Measurements from ENCODE around the gene MINPP1. TPM values are rescaled to one million over a fixed set of nuclear protein-coding genes. Genes with fewer than 3 reads are reported as not detected.

MINPP1 gene
- total and polyA plus RNA-seq, 2 of the 4 experiments (the other 2 are of a cell fraction) = 11.7 to 14.4 TPM

DNA sequence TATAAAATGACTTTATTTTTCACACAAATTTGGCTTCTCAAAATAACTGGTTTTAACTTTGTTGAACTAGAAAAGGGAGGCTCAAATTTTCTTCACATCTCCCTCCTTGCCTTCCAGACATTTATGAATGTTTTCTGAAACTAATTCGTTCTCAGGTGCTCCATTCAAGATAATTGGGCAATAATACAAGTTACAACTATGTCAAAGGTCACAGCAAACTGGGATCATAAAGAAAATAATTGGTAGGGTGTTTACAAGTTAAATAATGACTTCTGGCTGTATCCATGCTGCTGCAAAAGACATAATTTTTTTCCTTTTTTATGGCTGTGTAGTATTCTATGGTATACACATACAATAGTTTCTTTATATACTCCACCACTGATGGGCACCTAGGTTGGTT lies 75.3 kb downstream of the MINPP1 start:
- Histone ChIP-seq H3K4me2 (ENCODE audit: low read depth, low read length) (no peak overlapping the region), H2AK9ac (replicated peaks; ENCODE audit: low read depth, low read length, poor library complexity) (no peak overlapping the region), H3K9ac (ENCODE audit: low read depth, low read length) (no peak overlapping the region), H3K18ac (ENCODE audit: low read depth, low read length) (no peak overlapping the region), H3K4ac (ENCODE audit: low read depth, low read length) (no peak overlapping the region), H3K14ac (replicated peaks; ENCODE audit: low read depth, low read length) (no peak overlapping the region), H3K4me3 (ENCODE audit: insufficient read depth, low read depth, low read length) (no peak overlapping the region), H3K9me3 (ENCODE audit: control insufficient read depth, insufficient read depth, low read length) (no peaks in the 10 kb centered on the region), H2AFZ (replicated peaks; ENCODE audit: low read length, poor library complexity) (no peak overlapping the region), H4K91ac (ENCODE audit: insufficient read depth, low read depth, low read length) (no peak overlapping the region), H3K27me3 (ENCODE audit: control insufficient read depth, insufficient read depth, low read length) (no peaks in the 10 kb centered on the region), H4K5ac (ENCODE audit: low read depth, low read length) (no peak overlapping the region), H2AK5ac (ENCODE audit: low read depth, low read length) (no peak overlapping the region), H2BK20ac (ENCODE audit: low read depth, low read length) (no peak overlapping the region), H2BK5ac (ENCODE audit: low read depth, low read length, poor library complexity, severe bottlenecking) (no peak overlapping the region), H4K8ac (ENCODE audit: low read depth in 2 of 2, low read length in 2 of 2) (no peak overlapping the region), H3K23ac (ENCODE audit: low read depth, low read length) (no peak overlapping the region), H3K79me1 (ENCODE audit: low read depth in 1 of 2, low read length in 2 of 2) (no peaks in the 10 kb centered on the region), H2BK15ac (ENCODE audit: low read depth, low read length) (no peak overlapping the region), H3K9me1 (ENCODE audit: insufficient read depth, low read length) (no peaks in the 10 kb centered on the region; the same call in 1 of the 2 replicates), H2BK120ac (ENCODE audit: low read depth, low read length) (no peak overlapping the region), H4K20me1 (ENCODE audit: insufficient read depth, low read length) (no peaks in the 10 kb centered on the region), H3K56ac (ENCODE audit: extremely low read depth, insufficient read depth, low read length) (no peak overlapping the region), H3K36me3 (ENCODE audit: control insufficient read depth, insufficient read depth, low read length) (no peaks in the 10 kb centered on the region), H3K27ac (ENCODE audit: insufficient read depth, low read length) (no peak overlapping the region), H3K4me1 (ENCODE audit: control insufficient read depth, insufficient read depth, low read length) (no peaks in the 10 kb centered on the region)
- TF ChIP-seq, protein P1, sequence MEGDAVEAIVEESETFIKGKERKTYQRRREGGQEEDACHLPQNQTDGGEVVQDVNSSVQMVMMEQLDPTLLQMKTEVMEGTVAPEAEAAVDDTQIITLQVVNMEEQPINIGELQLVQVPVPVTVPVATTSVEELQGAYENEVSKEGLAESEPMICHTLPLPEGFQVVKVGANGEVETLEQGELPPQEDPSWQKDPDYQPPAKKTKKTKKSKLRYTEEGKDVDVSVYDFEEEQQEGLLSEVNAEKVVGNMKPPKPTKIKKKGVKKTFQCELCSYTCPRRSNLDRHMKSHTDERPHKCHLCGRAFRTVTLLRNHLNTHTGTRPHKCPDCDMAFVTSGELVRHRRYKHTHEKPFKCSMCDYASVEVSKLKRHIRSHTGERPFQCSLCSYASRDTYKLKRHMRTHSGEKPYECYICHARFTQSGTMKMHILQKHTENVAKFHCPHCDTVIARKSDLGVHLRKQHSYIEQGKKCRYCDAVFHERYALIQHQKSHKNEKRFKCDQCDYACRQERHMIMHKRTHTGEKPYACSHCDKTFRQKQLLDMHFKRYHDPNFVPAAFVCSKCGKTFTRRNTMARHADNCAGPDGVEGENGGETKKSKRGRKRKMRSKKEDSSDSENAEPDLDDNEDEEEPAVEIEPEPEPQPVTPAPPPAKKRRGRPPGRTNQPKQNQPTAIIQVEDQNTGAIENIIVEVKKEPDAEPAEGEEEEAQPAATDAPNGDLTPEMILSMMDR (conservative IDR thresholded peaks at IDR 0.05; ENCODE audit: low read depth, low read length) = no peak
- TF ChIP-seq, protein P2, sequence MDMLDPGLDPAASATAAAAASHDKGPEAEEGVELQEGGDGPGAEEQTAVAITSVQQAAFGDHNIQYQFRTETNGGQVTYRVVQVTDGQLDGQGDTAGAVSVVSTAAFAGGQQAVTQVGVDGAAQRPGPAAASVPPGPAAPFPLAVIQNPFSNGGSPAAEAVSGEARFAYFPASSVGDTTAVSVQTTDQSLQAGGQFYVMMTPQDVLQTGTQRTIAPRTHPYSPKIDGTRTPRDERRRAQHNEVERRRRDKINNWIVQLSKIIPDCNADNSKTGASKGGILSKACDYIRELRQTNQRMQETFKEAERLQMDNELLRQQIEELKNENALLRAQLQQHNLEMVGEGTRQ (IDR thresholded peaks at IDR 0.05; ENCODE audit: low read depth, low read length) = no peak
- no peak for TF ChIP-seq MAZ (IDR thresholded peaks at IDR 0.05; ENCODE audit: borderline replicate concordance, low read depth, low read length)
- no peak for TF ChIP-seq SMC3 (IDR thresholded peaks at IDR 0.05; ENCODE audit: low read depth, low read length)
- TF ChIP-seq POLR2A (IDR thresholded peaks at IDR 0.05; ENCODE audit: low read depth, low read length) = no peak
- TF ChIP-seq RCOR1 (IDR thresholded peaks at IDR 0.05; ENCODE audit: insufficient replicate concordance, low read length) = no peak
- TF ChIP-seq, protein P3, sequence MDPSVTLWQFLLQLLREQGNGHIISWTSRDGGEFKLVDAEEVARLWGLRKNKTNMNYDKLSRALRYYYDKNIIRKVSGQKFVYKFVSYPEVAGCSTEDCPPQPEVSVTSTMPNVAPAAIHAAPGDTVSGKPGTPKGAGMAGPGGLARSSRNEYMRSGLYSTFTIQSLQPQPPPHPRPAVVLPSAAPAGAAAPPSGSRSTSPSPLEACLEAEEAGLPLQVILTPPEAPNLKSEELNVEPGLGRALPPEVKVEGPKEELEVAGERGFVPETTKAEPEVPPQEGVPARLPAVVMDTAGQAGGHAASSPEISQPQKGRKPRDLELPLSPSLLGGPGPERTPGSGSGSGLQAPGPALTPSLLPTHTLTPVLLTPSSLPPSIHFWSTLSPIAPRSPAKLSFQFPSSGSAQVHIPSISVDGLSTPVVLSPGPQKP (IDR thresholded peaks at IDR 0.05; ENCODE audit: borderline replicate concordance, low read depth, low read length) = no peak
- no peak for TF ChIP-seq RAD21 (IDR thresholded peaks at IDR 0.05; ENCODE audit: low read length)
- no peak for TF ChIP-seq FOS (IDR thresholded peaks at IDR 0.05; ENCODE audit: low read depth, low read length)
- TF ChIP-seq MAFK (IDR thresholded peaks at IDR 0.05; ENCODE audit: low read depth, low read length) = no peak
- no peak for TF ChIP-seq NFE2L2 (IDR thresholded peaks at IDR 0.05; ENCODE audit: low read depth, low read length)
- TF ChIP-seq BHLHE40 (IDR thresholded peaks at IDR 0.05; ENCODE audit: low read depth, low read length) = no peak
- no peak for TF ChIP-seq CEBPB (IDR thresholded peaks at IDR 0.05; ENCODE audit: low read depth, low read length)
- no peak for TF ChIP-seq MXI1 (IDR thresholded peaks at IDR 0.05; ENCODE audit: borderline replicate concordance, low read depth, low read length)
- TF ChIP-seq CHD1 (IDR thresholded peaks at IDR 0.05; ENCODE audit: low read depth, low read length) = no peak
- TF ChIP-seq RFX5 (IDR thresholded peaks at IDR 0.05; ENCODE audit: low read depth, low read length) = no peak
- intact Hi-C loops (cut with micrococcal nuclease) = no loop called here
- dilution Hi-C loops (cut with HindIII; ENCODE audit: low sequenced_read_pairs, unreplicated experiment) = no loop called here
- ChIA-PET POLR2A (ENCODE audit: unreplicated experiment) (no interaction called here), CTCF (interaction anchor here (0.7 kb wide), 1 partner anchor 22 kb away, joined by 4 read pairs; no protein-coding TSS in a partner anchor)
- no peak for ATAC-seq (ENCODE audit: low read depth)
- BruUV-seq (replicated peaks) = no TSS peak
- no peak for DNase-seq
- WGBS, 2 experiments (ENCODE audit: extremely low coverage in 2 of 2, insufficient read length in 1 of 2) = no CpG with 5 or more reads among the region's 1 CpG
- in situ Hi-C loops (cut with MboI; ENCODE audit: low sequenced_read_pairs) = no loop called here
